HL-60 (cell line): ENCODE measurements around the gene RAET1E.

Experiments used
- DNase-seq, 2 experiments: peaks; one replicate each; pipeline ENCODE4 v3.0.0-alpha.2; 2010 to 2020; ENCODE audit warnings: low read depth in 1 of 2, low spot score in 1 of 2
- H3K27ac ChIP-seq: fragments of 250-450 bp; sonication (Bioruptor Pico); replicated peaks from 2 replicates; pipeline ENCODE4 v1.5.1; 2020; ENCODE audit warnings: mild to moderate bottlenecking, moderate library complexity
- H3K27me3 ChIP-seq: fragments of 250-450 bp; sonication (Bioruptor Pico); 2 replicates; pipeline ENCODE4 v1.5.1; 2021; ENCODE audit warnings: mild to moderate bottlenecking, moderate library complexity; ENCODE audit not compliant: insufficient read depth, poor library complexity, severe bottlenecking
- H3K4me3 ChIP-seq: replicated peaks from 2 replicates; pipeline ENCODE4 v1.5.1; 2011; ENCODE audit warnings: mild to moderate bottlenecking, control low read depth, low read length; ENCODE audit not compliant: insufficient read depth
- CTCF ChIP-seq: IDR thresholded peaks from one replicate; pipeline ENCODE4 v1.5.1; 2011; ENCODE audit warnings: low read length, control low read depth, inconsistent platforms; ENCODE audit not compliant: insufficient read depth
- GABPA ChIP-seq: IDR thresholded peaks from 2 replicates; pipeline ENCODE4 v1.6.1; 2012; ENCODE audit warnings: low read depth
- POLR2AphosphoS5 ChIP-seq: IDR thresholded peaks from 2 replicates; pipeline ENCODE4 v1.6.1; 2012; ENCODE audit warnings: low read depth
- SPI1 ChIP-seq: IDR thresholded peaks from 2 replicates; pipeline ENCODE4 v1.6.1; 2012; ENCODE audit warnings: low read depth, mild to moderate bottlenecking, borderline replicate concordance
- TF ChIP-seq, protein P1 (sequence below): IDR thresholded peaks from 2 replicates; pipeline ENCODE4 v1.6.1; 2012; ENCODE audit warnings: low read depth; ENCODE audit not compliant: insufficient replicate concordance

The RAET1E gene

DNA sequence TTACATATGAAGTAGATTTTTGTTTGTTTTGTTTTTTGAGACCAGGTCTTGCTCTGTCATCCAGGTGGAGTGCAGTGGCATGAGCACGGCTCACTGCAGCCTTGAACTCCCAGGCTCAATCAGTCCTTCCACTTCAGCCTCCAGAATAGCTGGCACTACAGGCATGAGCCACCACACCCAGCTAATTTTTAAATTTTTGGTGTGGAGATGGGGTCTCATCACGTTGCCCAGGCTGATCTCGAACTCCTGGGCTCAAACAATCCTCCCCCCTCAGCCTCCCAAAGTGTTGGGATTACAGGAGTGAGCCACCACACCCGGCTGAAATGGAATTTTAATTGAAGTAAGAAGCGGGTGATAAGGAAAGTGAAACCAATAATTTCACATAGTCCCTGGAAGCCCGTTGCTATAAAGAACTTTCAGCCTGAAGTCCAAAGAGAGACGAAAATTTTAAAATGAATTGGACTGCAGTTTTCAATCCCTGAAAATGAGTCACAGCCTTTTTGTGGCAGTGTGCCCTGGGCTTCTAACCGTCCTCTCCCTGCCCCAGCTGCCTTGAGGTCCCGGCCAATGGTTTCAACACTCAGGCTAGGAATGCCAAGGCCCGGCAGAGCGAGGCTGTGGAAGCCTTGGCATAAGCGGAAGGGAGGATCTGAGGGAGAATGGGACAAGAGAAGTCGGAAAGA lies 757 bp downstream of the RAET1E start:
- Histone ChIP-seq H3K4me3 (no peak overlapping the region), H3K27me3 (peaks cover 3% of the 10 kb centered on the region), H3K27ac (no peak overlapping the region)
- TF ChIP-seq CTCF (no peak), GABPA (no peak), SPI1 (no peak), POLR2AphosphoS5 (no peak)
- TF ChIP-seq, protein P1, sequence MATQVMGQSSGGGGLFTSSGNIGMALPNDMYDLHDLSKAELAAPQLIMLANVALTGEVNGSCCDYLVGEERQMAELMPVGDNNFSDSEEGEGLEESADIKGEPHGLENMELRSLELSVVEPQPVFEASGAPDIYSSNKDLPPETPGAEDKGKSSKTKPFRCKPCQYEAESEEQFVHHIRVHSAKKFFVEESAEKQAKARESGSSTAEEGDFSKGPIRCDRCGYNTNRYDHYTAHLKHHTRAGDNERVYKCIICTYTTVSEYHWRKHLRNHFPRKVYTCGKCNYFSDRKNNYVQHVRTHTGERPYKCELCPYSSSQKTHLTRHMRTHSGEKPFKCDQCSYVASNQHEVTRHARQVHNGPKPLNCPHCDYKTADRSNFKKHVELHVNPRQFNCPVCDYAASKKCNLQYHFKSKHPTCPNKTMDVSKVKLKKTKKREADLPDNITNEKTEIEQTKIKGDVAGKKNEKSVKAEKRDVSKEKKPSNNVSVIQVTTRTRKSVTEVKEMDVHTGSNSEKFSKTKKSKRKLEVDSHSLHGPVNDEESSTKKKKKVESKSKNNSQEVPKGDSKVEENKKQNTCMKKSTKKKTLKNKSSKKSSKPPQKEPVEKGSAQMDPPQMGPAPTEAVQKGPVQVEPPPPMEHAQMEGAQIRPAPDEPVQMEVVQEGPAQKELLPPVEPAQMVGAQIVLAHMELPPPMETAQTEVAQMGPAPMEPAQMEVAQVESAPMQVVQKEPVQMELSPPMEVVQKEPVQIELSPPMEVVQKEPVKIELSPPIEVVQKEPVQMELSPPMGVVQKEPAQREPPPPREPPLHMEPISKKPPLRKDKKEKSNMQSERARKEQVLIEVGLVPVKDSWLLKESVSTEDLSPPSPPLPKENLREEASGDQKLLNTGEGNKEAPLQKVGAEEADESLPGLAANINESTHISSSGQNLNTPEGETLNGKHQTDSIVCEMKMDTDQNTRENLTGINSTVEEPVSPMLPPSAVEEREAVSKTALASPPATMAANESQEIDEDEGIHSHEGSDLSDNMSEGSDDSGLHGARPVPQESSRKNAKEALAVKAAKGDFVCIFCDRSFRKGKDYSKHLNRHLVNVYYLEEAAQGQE: no peak
- DNase-seq: no peak

DNA sequence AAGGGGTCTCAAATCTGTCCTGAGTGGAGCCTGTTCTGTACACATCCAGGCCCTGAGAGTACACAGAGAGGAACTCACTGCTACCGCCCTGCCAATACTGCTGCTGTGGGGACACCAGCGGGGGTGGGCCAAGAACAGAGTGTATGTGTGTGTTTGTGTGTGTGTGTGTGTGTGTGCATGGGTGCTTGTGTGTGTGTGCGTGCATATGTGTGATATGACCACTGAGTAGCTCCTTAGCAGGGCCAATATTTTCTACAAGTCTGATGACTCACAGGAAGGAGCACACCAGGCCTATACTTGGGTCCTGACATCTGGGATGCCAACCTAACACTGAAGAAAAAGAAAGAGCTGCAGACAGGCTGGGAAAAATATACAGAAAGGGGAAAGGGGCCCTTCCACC lies 1.4 kb downstream of the RAET1E start:
- no peak overlapping the region for H3K27ac ChIP-seq
- H3K27me3 ChIP-seq: no peaks in the 10 kb centered on the region
- H3K4me3 ChIP-seq: no peak overlapping the region
- no peak for DNase-seq
- no peak for TF ChIP-seq CTCF
- no peak for TF ChIP-seq GABPA
- TF ChIP-seq, protein P1: no peak
- TF ChIP-seq SPI1: no peak
- TF ChIP-seq POLR2AphosphoS5: no peak

- H3K27me3 ChIP-seq: no peaks in the 10 kb centered on the region
- peak in 1 of 2 experiments; percentile 15 for DNase-seq
- TF ChIP-seq GABPA: no peak
- TF ChIP-seq, protein P1: no peak
- no peak for TF ChIP-seq SPI1
- TF ChIP-seq POLR2AphosphoS5: no peak
- no peak for TF ChIP-seq CTCF
- no peak overlapping the region for H3K27ac ChIP-seq
- no peak overlapping the region for H3K4me3 ChIP-seq
Measured at GRCh38 chr6:149895833-149896271, 2.1 kb downstream of the RAET1E start.
